A549 (cell line): ENCODE measurements around the gene FRMD1. TPM values are rescaled to one million over a fixed set of nuclear protein-coding genes. Genes with fewer than 3 reads are reported as not detected.
A peak's percentile ranks its signal among the peaks of the same experiment; 100 is the strongest.

Experiments
- ATAC-seq, 2 experiments: fragments of 200-7000 bp in 1 of 2; fragments of >200 bp in 1 of 2; cut with Nextera tagmentation in 1 of 2; cut with Tn5 transposase in 1 of 2; 3 replicates each; pipeline versions ENCODE4 v1.8.0 to v1.9.1; 2018 to 2020; ENCODE audit warnings: mild to moderate bottlenecking in 1 of 2, moderate library complexity in 1 of 2
- CTCF ChIA-PET: fragments of 300-600 bp; sonication (Branson Sonifier 250); formaldehyde crosslinking; extraction: SDS; loops from one replicate; lab custom pipeline; 2021; ENCODE audit warnings: antibody characterized with exemption, inconsistent platforms; lab: Yijun Ruan, JAX
- POLR2A ChIA-PET: fragments of 350-600 bp; formaldehyde crosslinking; extraction: SDS; loops from one replicate; lab custom pipeline; 2021; ENCODE audit warnings: antibody characterized with exemption, inconsistent platforms; lab: Yijun Ruan, JAX
- DNase-seq, 2 experiments: peaks; one replicate each; pipeline versions ENCODE4 v3.0.0 to v3.0.0-alpha.2; 2011 to 2016; ENCODE audit warnings: low read depth in 1 of 2, low spot score in 1 of 2
- FAIRE-seq: peaks from 2 replicates; lab custom pipeline; 2011; peaks lifted over from hg19 to GRCh38; lab: Jason Lieb, UNC
- H3K27ac ChIP-seq, 2 experiments: fragments of >200 bp; sonication (Bioruptor Twin); formaldehyde crosslinking; 3 replicates each; pipeline ENCODE4 v1.5.1; 2016 to 2017
- H3K4me1 ChIP-seq: fragments of >200 bp; sonication (Bioruptor Twin); formaldehyde crosslinking; 3 replicates; pipeline ENCODE4 v1.6.1; 2016
- H3K4me2 ChIP-seq: fragments of >200 bp; sonication (Bioruptor Twin); formaldehyde crosslinking; 3 replicates; pipeline ENCODE4 v1.6.1; 2016
- H3K4me3 ChIP-seq: fragments of >200 bp; sonication (Bioruptor Twin); formaldehyde crosslinking; 3 replicates; pipeline ENCODE4 v1.5.1; 2016
- H3K9me3 ChIP-seq: fragments of >200 bp; sonication (Bioruptor Twin); formaldehyde crosslinking; 3 replicates; pipeline ENCODE4 v1.6.1; 2016
- BHLHE40 ChIP-seq: IDR thresholded peaks from 2 replicates; pipeline ENCODE4 v1.6.1; 2012; ENCODE audit warnings: low read depth, low read length, inconsistent platforms
- CBX8 ChIP-seq: fragments of 200-600 bp; sonication (generic); IDR thresholded peaks from 2 replicates; pipeline ENCODE4 v1.6.1; 2016
- CEBPB ChIP-seq, 2 experiments: fragments of >200 bp in 1 of 2; sonication (Bioruptor Twin) in 1 of 2; formaldehyde crosslinking in 1 of 2; IDR thresholded peaks; 2 replicates each; pipeline ENCODE4 v1.6.1; 2012 to 2016
- CHD4 ChIP-seq: fragments of 200-600 bp; sonication (generic); IDR thresholded peaks from 2 replicates; pipeline ENCODE4 v1.6.1; 2016; ENCODE audit warnings: antibody characterized with exemption, mild to moderate bottlenecking, borderline replicate concordance
- EHMT2 ChIP-seq: fragments of 200-600 bp; sonication (generic); IDR thresholded peaks from 2 replicates; pipeline ENCODE4 v1.6.1; 2016; ENCODE audit warnings: antibody characterized with exemption, low read depth, mild to moderate bottlenecking, moderate library complexity
- ESRRA ChIP-seq: fragments of 150-350 bp; IDR thresholded peaks from 2 replicates; pipeline ENCODE4 v1.6.1; 2014; ENCODE audit warnings: mild to moderate bottlenecking, low read length, borderline replicate concordance
- FOSB ChIP-seq: fragments of 250-450 bp; sonication (Bioruptor Pico); IDR thresholded peaks from 2 replicates; pipeline ENCODE4 v1.5.0; 2020; ENCODE audit warnings: mild to moderate bottlenecking, moderate library complexity
- FOXS1 ChIP-seq: fragments of 250-450 bp; sonication (Bioruptor Pico); IDR thresholded peaks from 2 replicates; pipeline ENCODE4 v1.5.0; 2020; ENCODE audit warnings: mild to moderate bottlenecking, moderate library complexity
- HOXA7 ChIP-seq: fragments of 250-450 bp; sonication (Bioruptor Pico); IDR thresholded peaks from 2 replicates; pipeline ENCODE4 v1.5.0; 2020; ENCODE audit warnings: mild to moderate bottlenecking, moderate library complexity
- MAZ ChIP-seq: fragments of 150-350 bp; IDR thresholded peaks from 2 replicates; pipeline ENCODE4 v1.6.1; 2014; ENCODE audit warnings: antibody characterized with exemption, low read depth, low read length, borderline replicate concordance
- NPAS2 ChIP-seq: fragments of 250-450 bp; sonication (Bioruptor Pico); IDR thresholded peaks from 2 replicates; pipeline ENCODE4 v1.8.0; 2022; ENCODE audit warnings: mild to moderate bottlenecking, moderate library complexity, borderline replicate concordance
- NR3C1 ChIP-seq: fragments of >200 bp; sonication (Bioruptor Twin); formaldehyde crosslinking; IDR thresholded peaks from 3 replicates; pipeline ENCODE4 v1.6.1; 2017
- RAD21 ChIP-seq, 2 experiments: fragments of >200 bp in 1 of 2; sonication (Bioruptor Twin) in 1 of 2; formaldehyde crosslinking in 1 of 2; IDR thresholded peaks in 1 of 2; conservative IDR thresholded peaks in 1 of 2; 2 replicates in 1 of 2; 3 replicates in 1 of 2; pipeline ENCODE4 v1.6.1; 2012 to 2018; ENCODE audit warnings: inconsistent platforms in 1 of 2
- RARB ChIP-seq: fragments of 250-450 bp; sonication (Bioruptor Pico); IDR thresholded peaks from 2 replicates; pipeline ENCODE4 v1.8.0; 2021; ENCODE audit warnings: mild to moderate bottlenecking, moderate library complexity
- RFX5 ChIP-seq: fragments of 450-650 bp; IDR thresholded peaks from 2 replicates; pipeline ENCODE4 v1.7.1; 2014; ENCODE audit warnings: antibody characterized with exemption, mild to moderate bottlenecking, moderate library complexity
- RNF2 ChIP-seq: fragments of 200-600 bp; sonication (generic); IDR thresholded peaks from 2 replicates; pipeline ENCODE4 v1.6.1; 2016; ENCODE audit warnings: low read depth, mild to moderate bottlenecking, antibody characterized with exemption, moderate library complexity, borderline replicate concordance
- SMC3 ChIP-seq: fragments of >200 bp; sonication (Bioruptor Twin); formaldehyde crosslinking; IDR thresholded peaks from 3 replicates; pipeline ENCODE4 v1.6.1; 2018; ENCODE audit warnings: inconsistent platforms
- ZFP36 ChIP-seq: fragments of 450-650 bp; IDR thresholded peaks from 2 replicates; pipeline ENCODE4 v1.6.1; 2014; ENCODE audit warnings: borderline replicate concordance; ENCODE audit not compliant: partially characterized antibody
- ZSCAN20 ChIP-seq: fragments of 250-450 bp; sonication (Bioruptor Pico); IDR thresholded peaks from 2 replicates; pipeline ENCODE4 v1.8.0; 2022; ENCODE audit warnings: mild to moderate bottlenecking, moderate library complexity
- WGBS: methylation state at CpG from one replicate; pipeline ENCODE4 v1.1.6; 2017; ENCODE audit errors: missing lambda C conversion rate; 5-methylcytosine and 5-hydroxymethylcytosine counted together
- polyA plus RNA-seq, 4 experiments: library from polyadenylated mRNA; depleted of rRNA in 3 of 4; stranded (reverse); fragments of >200 nt; fragmentation: RNase III in 1 of 4; extraction: RNeasy Plus Mini Kit Qiagen cat#74134 plus additional on column Dnase treatment in 1 of 4; gene quantifications; 2 replicates in 3 of 4; 3 replicates in 1 of 4; pipeline ENCODE4 v1.2.3, GENCODE V29; 2011 to 2017
- TF ChIP-seq, protein P1 (sequence below): fragments of >200 bp; sonication (Bioruptor Twin); formaldehyde crosslinking; IDR thresholded peaks from 2 replicates; pipeline ENCODE4 v1.6.1; 2016
- TF ChIP-seq, protein P2 (sequence below): IDR thresholded peaks from 2 replicates; pipeline ENCODE4 v1.6.1; 2012
- TF ChIP-seq, protein P3 (sequence below): fragments of 450-650 bp; IDR thresholded peaks from 2 replicates; pipeline ENCODE4 v1.6.1; 2014; ENCODE audit warnings: antibody characterized with exemption
- TF ChIP-seq, protein P4 (sequence below): fragments of 250-450 bp; sonication (Bioruptor Pico); IDR thresholded peaks from 2 replicates; pipeline ENCODE4 v1.5.0; 2021; ENCODE audit warnings: mild to moderate bottlenecking, moderate library complexity, borderline replicate concordance
- TF ChIP-seq, protein P5 (sequence below): fragments of >200 bp; sonication (Bioruptor Twin); formaldehyde crosslinking; IDR thresholded peaks from 3 replicates; pipeline ENCODE4 v1.5.1; 2016
- TF ChIP-seq, protein P6 (sequence below): IDR thresholded peaks from 2 replicates; pipeline ENCODE4 v1.6.1; 2012; ENCODE audit warnings: low read depth, borderline replicate concordance

Gene FRMD1
- polyA plus RNA-seq, 2 of the 4 experiments (the other 2 are of a cell fraction): not detected

DNA sequence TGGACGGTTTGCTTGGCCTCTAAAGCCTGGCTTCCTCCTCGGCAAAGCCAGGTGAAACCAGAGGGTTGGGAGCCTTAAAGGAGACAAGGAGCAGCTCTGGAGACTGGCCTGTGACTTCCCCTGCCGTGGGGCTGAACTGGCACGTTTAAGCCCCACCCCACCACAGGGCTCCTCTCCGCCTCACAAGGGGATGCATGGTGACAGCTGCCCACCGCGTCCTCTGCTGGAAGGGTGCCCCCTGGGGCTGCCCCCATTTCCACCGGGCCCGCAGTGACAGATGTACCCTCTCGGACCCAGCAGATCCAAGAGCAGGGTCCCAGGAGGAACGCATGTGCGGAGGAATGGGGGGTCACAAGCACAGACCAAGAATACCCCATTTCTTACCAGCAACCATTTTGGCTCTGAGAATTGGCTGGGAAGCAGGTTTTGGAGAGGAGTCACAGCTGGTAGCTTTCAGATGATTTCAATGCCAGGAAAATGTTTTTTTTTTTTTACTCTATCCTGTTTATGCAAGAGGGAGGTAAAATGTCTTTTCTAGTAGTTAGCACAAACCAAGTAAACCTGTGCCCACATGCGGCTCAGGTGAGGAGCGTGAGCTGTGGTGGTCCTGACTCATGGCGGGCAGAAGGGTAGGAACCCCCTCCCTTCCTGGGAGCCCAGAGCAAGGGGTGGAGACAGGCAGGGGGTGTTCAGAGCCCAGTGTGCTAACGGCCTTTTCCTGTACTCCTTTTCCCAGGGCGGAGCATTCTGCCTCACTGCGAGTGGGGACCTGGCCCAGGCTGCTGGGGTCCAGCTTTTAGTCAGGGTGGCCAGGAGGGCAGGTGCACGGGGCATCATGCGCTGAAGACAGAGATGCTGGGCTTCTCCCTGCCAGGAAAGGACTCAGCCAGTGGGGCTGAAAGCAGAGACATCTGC is 33.0 kb downstream of the FRMD1 start:
- no peak for ATAC-seq
- WGBS: 79% methylated on average over 11 of the region's 20 CpGs

DNA sequence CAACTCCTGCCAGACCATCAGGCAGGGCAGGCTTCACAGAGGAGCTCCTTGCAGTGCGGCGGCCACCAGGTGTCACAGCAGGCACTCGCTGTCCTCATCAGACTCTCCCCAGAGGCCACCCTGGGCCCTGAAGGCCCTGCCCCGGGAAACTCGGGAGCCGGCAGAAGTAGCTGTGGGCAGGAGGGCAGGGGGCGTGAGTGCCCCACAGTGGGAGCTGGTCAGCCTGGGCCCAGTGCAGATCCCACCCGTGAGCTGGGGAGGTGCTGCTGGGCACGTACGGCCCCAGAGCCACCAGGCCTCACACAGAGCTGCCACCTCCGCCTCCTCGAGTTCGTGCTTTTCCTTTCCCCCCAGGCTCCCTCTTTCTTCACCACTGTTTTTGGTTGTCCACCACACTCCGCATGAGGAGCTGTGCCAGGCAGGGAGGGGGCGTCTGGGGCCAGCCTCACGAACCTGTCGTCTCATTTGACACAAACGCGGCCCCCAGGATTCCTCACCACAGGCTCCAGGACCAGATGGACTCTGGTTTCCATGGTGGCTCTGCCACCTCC is 33.8 kb downstream of the FRMD1 start:
- TF ChIP-seq, protein P1, sequence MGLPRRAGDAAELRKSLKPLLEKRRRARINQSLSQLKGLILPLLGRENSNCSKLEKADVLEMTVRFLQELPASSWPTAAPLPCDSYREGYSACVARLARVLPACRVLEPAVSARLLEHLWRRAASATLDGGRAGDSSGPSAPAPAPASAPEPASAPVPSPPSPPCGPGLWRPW: no peak
- TF ChIP-seq, protein P2, sequence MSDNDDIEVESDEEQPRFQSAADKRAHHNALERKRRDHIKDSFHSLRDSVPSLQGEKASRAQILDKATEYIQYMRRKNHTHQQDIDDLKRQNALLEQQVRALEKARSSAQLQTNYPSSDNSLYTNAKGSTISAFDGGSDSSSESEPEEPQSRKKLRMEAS: no peak
- TF ChIP-seq, protein P3, sequence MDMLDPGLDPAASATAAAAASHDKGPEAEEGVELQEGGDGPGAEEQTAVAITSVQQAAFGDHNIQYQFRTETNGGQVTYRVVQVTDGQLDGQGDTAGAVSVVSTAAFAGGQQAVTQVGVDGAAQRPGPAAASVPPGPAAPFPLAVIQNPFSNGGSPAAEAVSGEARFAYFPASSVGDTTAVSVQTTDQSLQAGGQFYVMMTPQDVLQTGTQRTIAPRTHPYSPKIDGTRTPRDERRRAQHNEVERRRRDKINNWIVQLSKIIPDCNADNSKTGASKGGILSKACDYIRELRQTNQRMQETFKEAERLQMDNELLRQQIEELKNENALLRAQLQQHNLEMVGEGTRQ: no peak
- TF ChIP-seq RARB (no peak), FOSB (CRISPR knock-in tag) (no peak), HOXA7 (no peak), MAZ (no peak), RAD21 (conservative IDR thresholded peaks at IDR 0.05 in 1 of 2, IDR thresholded peaks at IDR 0.05 in 1 of 2) (no peak), ESRRA (no peak), ZSCAN20 (no peak), ZFP36 (no peak), NR3C1 (no peak), EHMT2 (no peak), NPAS2 (CRISPR knock-in tag) (no peak), CHD4 (no peak), RFX5 (no peak)
- TF ChIP-seq, protein P4, sequence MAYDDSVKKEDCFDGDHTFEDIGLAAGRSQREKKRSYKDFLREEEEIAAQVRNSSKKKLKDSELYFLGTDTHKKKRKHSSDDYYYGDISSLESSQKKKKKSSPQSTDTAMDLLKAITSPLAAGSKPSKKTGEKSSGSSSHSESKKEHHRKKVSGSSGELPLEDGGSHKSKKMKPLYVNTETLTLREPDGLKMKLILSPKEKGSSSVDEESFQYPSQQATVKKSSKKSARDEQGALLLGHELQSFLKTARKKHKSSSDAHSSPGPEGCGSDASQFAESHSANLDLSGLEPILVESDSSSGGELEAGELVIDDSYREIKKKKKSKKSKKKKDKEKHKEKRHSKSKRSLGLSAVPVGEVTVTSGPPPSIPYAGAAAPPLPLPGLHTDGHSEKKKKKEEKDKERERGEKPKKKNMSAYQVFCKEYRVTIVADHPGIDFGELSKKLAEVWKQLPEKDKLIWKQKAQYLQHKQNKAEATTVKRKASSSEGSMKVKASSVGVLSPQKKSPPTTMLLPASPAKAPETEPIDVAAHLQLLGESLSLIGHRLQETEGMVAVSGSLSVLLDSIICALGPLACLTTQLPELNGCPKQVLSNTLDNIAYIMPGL (CRISPR knock-in tag): no peak
- TF ChIP-seq, protein P5, sequence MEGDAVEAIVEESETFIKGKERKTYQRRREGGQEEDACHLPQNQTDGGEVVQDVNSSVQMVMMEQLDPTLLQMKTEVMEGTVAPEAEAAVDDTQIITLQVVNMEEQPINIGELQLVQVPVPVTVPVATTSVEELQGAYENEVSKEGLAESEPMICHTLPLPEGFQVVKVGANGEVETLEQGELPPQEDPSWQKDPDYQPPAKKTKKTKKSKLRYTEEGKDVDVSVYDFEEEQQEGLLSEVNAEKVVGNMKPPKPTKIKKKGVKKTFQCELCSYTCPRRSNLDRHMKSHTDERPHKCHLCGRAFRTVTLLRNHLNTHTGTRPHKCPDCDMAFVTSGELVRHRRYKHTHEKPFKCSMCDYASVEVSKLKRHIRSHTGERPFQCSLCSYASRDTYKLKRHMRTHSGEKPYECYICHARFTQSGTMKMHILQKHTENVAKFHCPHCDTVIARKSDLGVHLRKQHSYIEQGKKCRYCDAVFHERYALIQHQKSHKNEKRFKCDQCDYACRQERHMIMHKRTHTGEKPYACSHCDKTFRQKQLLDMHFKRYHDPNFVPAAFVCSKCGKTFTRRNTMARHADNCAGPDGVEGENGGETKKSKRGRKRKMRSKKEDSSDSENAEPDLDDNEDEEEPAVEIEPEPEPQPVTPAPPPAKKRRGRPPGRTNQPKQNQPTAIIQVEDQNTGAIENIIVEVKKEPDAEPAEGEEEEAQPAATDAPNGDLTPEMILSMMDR: no peak
- TF ChIP-seq, protein P6, sequence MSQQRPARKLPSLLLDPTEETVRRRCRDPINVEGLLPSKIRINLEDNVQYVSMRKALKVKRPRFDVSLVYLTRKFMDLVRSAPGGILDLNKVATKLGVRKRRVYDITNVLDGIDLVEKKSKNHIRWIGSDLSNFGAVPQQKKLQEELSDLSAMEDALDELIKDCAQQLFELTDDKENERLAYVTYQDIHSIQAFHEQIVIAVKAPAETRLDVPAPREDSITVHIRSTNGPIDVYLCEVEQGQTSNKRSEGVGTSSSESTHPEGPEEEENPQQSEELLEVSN: no peak
- TF ChIP-seq, all 56 proteins: peak for 0
- Histone ChIP-seq H3K4me1 (no peaks in the 10 kb centered on the region), H3K4me3 (no peak overlapping the region), H3K27ac (no peak overlapping the region), H3K4me2 (no peak overlapping the region), H3K9me3 (no peaks in the 10 kb centered on the region)
- ChIA-PET CTCF (interaction anchor here (0.8 to 1.7 kb wide), 4 partner anchors 15 to 106 kb away, joined by 3 to 6 read pairs (median 4); no protein-coding TSS in a partner anchor), POLR2A (no interaction called here)
- WGBS: 92% methylated on average over 9 of the region's 19 CpGs
- peak; percentile 19 to 61; a peak in 3 of 6 replicates for ATAC-seq
- no peak for DNase-seq
- no peak for FAIRE-seq

More for the DNA sequence above, 33.0 kb downstream of the FRMD1 start:
- DNase-seq (no peak), FAIRE-seq (no peak)
- Histone ChIP-seq H3K4me3 (no peak overlapping the region), H3K4me2 (no peak overlapping the region), H3K27ac (no peak overlapping the region), H3K9me3 (no peaks in the 10 kb centered on the region), H3K4me1 (no peaks in the 10 kb centered on the region)
- TF ChIP-seq CEBPB (IDR thresholded peaks at IDR 0.05) (no peak), NPAS2 (CRISPR knock-in tag) (no peak), FOXS1 (CRISPR knock-in tag) (no peak), CBX8 (no peak), SMC3 (no peak), BHLHE40 (no peak), RNF2 (no peak), ESRRA (no peak)
- TF ChIP-seq, protein P4 (CRISPR knock-in tag): no peak
- TF ChIP-seq, protein P1: no peak
- POLR2A ChIA-PET: no interaction called here
- CTCF ChIA-PET: interaction anchor here (0.8 to 1.7 kb wide), 6 partner anchors 10 to 106 kb away, joined by 3 to 6 read pairs (median 4); no protein-coding TSS in a partner anchor
